ENCODE measurements around the gene DDAH1.

GRCh38 chr1:85328713-85329397, 136.1 kb downstream of the DDAH1 start:
- TF ChIP-seq, protein P1, sequence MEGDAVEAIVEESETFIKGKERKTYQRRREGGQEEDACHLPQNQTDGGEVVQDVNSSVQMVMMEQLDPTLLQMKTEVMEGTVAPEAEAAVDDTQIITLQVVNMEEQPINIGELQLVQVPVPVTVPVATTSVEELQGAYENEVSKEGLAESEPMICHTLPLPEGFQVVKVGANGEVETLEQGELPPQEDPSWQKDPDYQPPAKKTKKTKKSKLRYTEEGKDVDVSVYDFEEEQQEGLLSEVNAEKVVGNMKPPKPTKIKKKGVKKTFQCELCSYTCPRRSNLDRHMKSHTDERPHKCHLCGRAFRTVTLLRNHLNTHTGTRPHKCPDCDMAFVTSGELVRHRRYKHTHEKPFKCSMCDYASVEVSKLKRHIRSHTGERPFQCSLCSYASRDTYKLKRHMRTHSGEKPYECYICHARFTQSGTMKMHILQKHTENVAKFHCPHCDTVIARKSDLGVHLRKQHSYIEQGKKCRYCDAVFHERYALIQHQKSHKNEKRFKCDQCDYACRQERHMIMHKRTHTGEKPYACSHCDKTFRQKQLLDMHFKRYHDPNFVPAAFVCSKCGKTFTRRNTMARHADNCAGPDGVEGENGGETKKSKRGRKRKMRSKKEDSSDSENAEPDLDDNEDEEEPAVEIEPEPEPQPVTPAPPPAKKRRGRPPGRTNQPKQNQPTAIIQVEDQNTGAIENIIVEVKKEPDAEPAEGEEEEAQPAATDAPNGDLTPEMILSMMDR (IDR thresholded peaks at IDR 0.05), result no peak
- no peak for TF ChIP-seq POLR2A (IDR thresholded peaks at IDR 0.05)
- no peak for TF ChIP-seq POLR2AphosphoS5 (IDR thresholded peaks at IDR 0.05; ENCODE audit: insufficient read depth in 1 of 2, low read depth in 1 of 2)

Data from vagina (tissue), 2 donors.